A673 (cell line): Measurements from ENCODE around the gene FAM72D. TPM values are rescaled to one million over a fixed set of nuclear protein-coding genes. Genes with fewer than 3 reads are reported as not detected.
A peak's percentile ranks its signal among the peaks of the same experiment; 100 is the strongest.
"Not testable (repeated sequence)": the region's sequence is repeated elsewhere in the genome, so short reads cannot be mapped to it uniquely, and the experiment has no call there.

Experiments
- BruUV-seq: library from RNA; stranded (reverse); fragments of 400-500 nt; replicated peaks from 2 replicates; lab custom pipeline; 2021; lab: Mats Ljungman, UMichigan
- CTCF ChIA-PET: fragments of 300-600 bp; sonication (Branson Sonifier 250); formaldehyde crosslinking; loops from one replicate; lab custom pipeline; 2022; ENCODE audit warnings: antibody characterized with exemption; lab: Charles Lee
- POLR2A ChIA-PET: fragments of 300-600 bp; sonication (Branson Sonifier 250); formaldehyde crosslinking; loops from one replicate; lab custom pipeline; 2022; ENCODE audit warnings: antibody characterized with exemption; ENCODE audit not compliant: low non-redundant PET; lab: Charles Lee
- DNase-seq: peaks from one replicate; pipeline ENCODE4 v3.0.0-alpha.2; 2015; ENCODE audit warnings: low spot score
- H3K27ac ChIP-seq: fragments of 200-600 bp; sonication (generic); 2 replicates; pipeline ENCODE4 v1.5.1; 2016; ENCODE audit warnings: mixed run types, low read depth, mild to moderate bottlenecking, mixed read lengths, antibody characterized with exemption, low read length; ENCODE audit not compliant: poor library complexity, severe bottlenecking
- H3K27me3 ChIP-seq: fragments of 200-600 bp; sonication (generic); replicated peaks from 2 replicates; pipeline ENCODE4 v1.6.1; 2017; ENCODE audit warnings: mixed run types, low read depth, mild to moderate bottlenecking, mixed read lengths, antibody characterized with exemption, low read length; ENCODE audit not compliant: insufficient read depth, poor library complexity
- H3K36me3 ChIP-seq: fragments of 200-600 bp; sonication (generic); 2 replicates; pipeline ENCODE4 v1.6.1; 2016; ENCODE audit warnings: mixed run types, mild to moderate bottlenecking, mixed read lengths, antibody characterized with exemption, low read length; ENCODE audit not compliant: insufficient read depth, poor library complexity, severe bottlenecking
- H3K4me1 ChIP-seq: fragments of 200-600 bp; sonication (generic); 2 replicates; pipeline ENCODE4 v1.6.1; 2017; ENCODE audit warnings: mixed run types, mild to moderate bottlenecking, mixed read lengths, antibody characterized with exemption, low read length; ENCODE audit not compliant: insufficient read depth, poor library complexity, severe bottlenecking
- H3K4me3 ChIP-seq: fragments of 200-600 bp; sonication (generic); 2 replicates; pipeline ENCODE4 v1.5.1; 2016; ENCODE audit warnings: low read depth, mixed run types, mild to moderate bottlenecking, mixed read lengths, low read length; ENCODE audit not compliant: poor library complexity, severe bottlenecking
- H3K9me3 ChIP-seq: fragments of 200-600 bp; sonication (generic); 2 replicates; pipeline ENCODE4 v1.6.1; 2016; ENCODE audit warnings: mixed run types, low read depth, mild to moderate bottlenecking, mixed read lengths, antibody characterized with exemption, low read length; ENCODE audit not compliant: poor library complexity, severe bottlenecking
- intact Hi-C: fragments of 100-400 bp; cut with micrococcal nuclease; formaldehyde crosslinking; loops from one replicate; pipeline ENCODE4 v1.10.0; 2022; ENCODE audit not compliant: unreplicated experiment
- total RNA-seq: library from RNA; stranded (reverse); gene quantifications from 2 replicates; pipeline ENCODE4 v1.2.3, GENCODE V29; 2021

The FAM72D gene
- total RNA-seq, 1 experiment from 2014 or later, result 8.6 TPM

DNA sequence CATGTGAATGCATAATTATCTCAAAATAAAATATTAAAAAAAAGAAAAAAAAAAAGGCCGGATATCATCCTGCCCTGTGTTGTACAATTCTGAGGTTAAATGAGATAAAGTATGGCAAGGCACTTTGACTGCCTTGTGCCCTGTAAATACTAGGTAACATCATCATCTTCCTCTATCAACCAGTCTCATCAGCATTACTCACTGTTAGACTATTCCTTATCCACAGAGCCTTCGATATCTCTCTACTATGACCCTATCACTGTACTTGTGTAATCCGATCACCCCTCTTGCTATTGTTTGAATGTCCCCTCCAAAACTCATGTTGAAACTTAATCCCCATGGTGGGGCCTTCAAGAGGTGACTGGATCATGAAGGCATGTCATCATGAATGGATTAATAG, 18.9 kb upstream of the FAM72D start:
- H3K27ac ChIP-seq, H3K27me3 ChIP-seq, DNase-seq, intact Hi-C loops, H3K4me1 ChIP-seq, CTCF ChIA-PET, BruUV-seq, H3K36me3 ChIP-seq, H3K4me3 ChIP-seq, POLR2A ChIA-PET, H3K9me3 ChIP-seq: not testable (repeated sequence)

DNA sequence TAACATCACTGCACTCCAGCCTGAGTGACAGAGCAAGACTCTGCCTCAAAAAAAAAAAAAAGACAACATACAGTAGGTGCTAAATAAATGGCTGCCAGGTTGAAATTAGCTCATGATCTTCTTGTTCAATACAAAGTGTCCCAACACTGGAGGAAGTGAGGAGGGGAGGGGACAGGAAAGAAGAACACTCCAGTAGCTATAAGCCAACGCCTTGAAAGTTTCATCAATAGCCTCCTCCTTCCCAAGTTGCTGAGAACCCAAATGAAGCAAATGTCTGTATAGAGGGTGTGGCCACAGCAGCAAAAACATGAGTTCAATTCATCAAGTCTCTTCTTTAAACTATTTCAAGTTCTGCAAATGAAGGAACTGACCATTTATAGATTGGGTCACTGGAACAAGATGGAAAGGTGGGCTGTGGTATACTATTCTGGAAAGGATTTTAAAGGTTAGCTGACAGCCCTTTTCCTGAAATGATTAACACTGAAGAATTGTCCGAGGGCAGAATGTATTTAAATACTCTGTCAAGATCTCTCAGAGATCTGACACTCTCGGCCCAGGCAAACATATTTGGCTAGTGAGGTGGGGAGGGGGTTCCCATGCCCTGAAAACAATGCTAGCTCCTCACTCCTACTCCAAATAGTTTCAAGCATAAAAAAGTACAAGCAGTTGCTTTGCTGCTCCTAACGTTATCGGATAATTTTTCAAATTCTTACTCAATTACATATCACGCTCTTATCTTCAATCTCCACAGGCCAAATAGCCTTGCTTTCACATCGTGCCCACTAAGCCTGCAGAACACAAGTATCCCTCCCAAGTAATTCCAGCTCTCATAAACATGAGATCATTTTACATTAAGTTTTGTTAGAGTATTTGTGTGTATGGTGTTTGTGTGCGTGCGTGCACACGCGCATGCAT, 17.6 kb upstream of the FAM72D start:
- H3K4me3 ChIP-seq, H3K4me1 ChIP-seq, BruUV-seq, H3K36me3 ChIP-seq, H3K27ac ChIP-seq, DNase-seq, H3K9me3 ChIP-seq, CTCF ChIA-PET, H3K27me3 ChIP-seq, POLR2A ChIA-PET, intact Hi-C loops: not testable (repeated sequence)

- H3K9me3 ChIP-seq, CTCF ChIA-PET, BruUV-seq, DNase-seq, H3K4me3 ChIP-seq, H3K27me3 ChIP-seq, intact Hi-C loops, H3K27ac ChIP-seq, H3K4me1 ChIP-seq, POLR2A ChIA-PET, H3K36me3 ChIP-seq: not testable (repeated sequence)
Observed at GRCh38 chr1:145078787-145079370, 16.9 kb upstream of the FAM72D start.

- H3K4me3 ChIP-seq, H3K4me1 ChIP-seq, POLR2A ChIA-PET, H3K27me3 ChIP-seq, H3K27ac ChIP-seq, intact Hi-C loops, H3K9me3 ChIP-seq, CTCF ChIA-PET, BruUV-seq, H3K36me3 ChIP-seq, DNase-seq: not testable (repeated sequence)
Observed at GRCh38 chr1:145079737-145080136, 16.0 kb upstream of the FAM72D start.

GRCh38 chr1:145080193-145080592, 15.6 kb upstream of the FAM72D start:
- BruUV-seq, H3K9me3 ChIP-seq, H3K27me3 ChIP-seq, DNase-seq, H3K4me1 ChIP-seq, CTCF ChIA-PET, H3K36me3 ChIP-seq, intact Hi-C loops, H3K4me3 ChIP-seq, POLR2A ChIA-PET, H3K27ac ChIP-seq: not testable (repeated sequence)

GRCh38 chr1:145082483-145083255, 13.1 kb upstream of the FAM72D start:
- H3K4me1 ChIP-seq, intact Hi-C loops, POLR2A ChIA-PET, H3K9me3 ChIP-seq, H3K27me3 ChIP-seq, H3K27ac ChIP-seq, H3K4me3 ChIP-seq, CTCF ChIA-PET, H3K36me3 ChIP-seq, BruUV-seq, DNase-seq: not testable (repeated sequence)

DNA sequence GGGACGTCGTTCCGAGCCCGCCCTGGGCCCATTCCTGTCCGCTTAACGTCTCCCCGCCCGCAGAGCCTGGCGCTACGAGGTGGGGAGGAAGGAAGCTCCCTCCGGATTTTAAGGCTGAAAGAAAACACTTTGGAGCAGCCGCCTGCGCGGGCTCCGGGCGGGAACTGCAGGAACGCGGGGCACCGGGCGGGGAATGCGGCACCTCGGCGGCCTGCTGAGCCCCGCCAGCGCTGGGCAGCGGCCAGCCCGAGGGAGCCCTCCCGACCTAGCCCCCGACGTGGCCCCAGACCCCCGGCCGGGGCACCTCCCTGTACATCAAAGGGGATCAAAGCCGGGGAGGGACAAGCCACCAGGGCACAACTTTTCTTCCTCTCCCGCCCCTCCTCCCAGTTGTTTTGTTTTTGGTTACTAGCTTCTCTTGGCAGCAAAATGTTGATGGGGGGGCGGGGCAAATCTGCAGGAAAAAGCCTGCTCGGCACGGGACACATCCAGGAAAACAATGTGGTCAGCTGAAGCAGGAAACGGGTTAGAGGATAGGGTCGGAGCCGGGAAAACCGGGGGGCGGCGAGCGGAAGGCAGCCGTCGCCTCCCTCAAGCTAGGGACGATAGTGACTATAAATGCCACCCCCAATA, 2.1 kb upstream of the FAM72D start:
- H3K36me3 ChIP-seq, BruUV-seq, POLR2A ChIA-PET, H3K9me3 ChIP-seq, CTCF ChIA-PET, H3K27me3 ChIP-seq, H3K4me1 ChIP-seq, H3K27ac ChIP-seq, intact Hi-C loops: not testable (repeated sequence)
- DNase-seq, result peak; percentile 21
- H3K4me3 ChIP-seq, result peak overlapping the region; percentile 40
